Measurements from ENCODE around the gene SLC39A3. TPM values are rescaled to one million over a fixed set of nuclear protein-coding genes. Genes with fewer than 3 reads are reported as not detected.

Gene SLC39A3
- total and polyA plus RNA-seq, 2 of the 8 experiments (the other 6 are each of a cell fraction or from before 2014, with no cell fraction given) = 33.0 to 52.9 TPM

DNA sequence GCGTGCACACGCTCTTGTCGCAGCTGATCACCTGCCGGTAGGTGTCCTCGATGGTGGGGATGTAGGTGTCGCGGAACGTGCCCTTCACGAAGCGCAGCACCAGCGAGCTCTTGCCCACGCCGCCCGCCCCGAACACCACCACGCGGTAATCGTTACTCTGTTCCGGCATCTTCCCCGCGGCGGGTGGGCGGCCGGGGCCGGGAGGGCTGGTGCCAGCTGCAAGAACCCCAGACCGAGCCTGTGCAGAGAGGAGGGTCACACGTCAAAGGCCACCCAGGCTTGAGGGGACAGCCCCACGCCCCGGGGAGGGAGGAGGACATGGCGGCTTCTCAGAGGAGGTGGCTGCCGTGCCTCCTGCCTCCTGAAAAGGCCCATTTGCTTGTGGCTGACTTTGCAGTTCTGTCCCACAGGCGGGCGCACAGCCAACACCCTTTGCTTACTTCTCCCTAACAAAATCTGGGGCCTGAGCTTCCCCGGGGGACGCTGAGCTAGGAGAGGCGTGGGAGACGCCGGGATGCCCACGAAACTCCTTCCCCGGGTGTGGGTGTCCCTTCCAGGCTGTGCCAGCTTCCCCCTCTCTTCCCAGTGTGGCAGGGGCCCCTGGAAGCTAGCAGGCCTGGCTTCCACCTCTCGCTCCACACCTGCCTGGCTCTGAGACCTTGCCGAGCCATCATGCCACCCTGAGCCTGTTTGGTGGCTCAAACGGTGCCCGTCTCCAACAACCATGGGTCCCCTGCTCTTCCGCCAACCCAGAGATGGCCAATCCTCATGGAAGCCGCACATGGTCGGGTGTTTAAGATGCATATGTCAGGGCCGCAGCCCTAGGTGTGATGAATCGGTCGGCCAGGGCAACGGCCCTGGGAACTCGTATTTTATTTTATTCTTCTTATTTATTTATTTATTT lies 21.9 kb downstream of the SLC39A3 start:
- Histone ChIP-seq H3K79me2 (ENCODE audit: control insufficient read depth in 1 of 2, insufficient read depth in 2 of 2, low read length in 2 of 2) (no peaks in the 10 kb centered on the region), H3K9ac (replicated peaks in 1 of 4; ENCODE audit: extremely low read depth in 1 of 4, low read depth in 3 of 4, low read length in 3 of 4) (no peak overlapping the region; a peak in 2 of 7 replicates), H2BK15ac (ENCODE audit: low read length) (no peak overlapping the region), H3K36me3 (ENCODE audit: control insufficient read depth in 2 of 4, insufficient read depth in 4 of 4, low read length in 3 of 4) (peaks cover 0 to 17% (median 0%) of the 10 kb centered on the region in 4 experiments; a peak in 1 of 8 replicates), H3K4me2 (ENCODE audit: insufficient read depth in 1 of 2, low read depth in 2 of 2, low read length in 2 of 2) (no peak overlapping the region), H3K4me3 (ENCODE audit: extremely low read depth in 1 of 4, insufficient read depth in 2 of 4, low read depth in 3 of 4, low read length in 4 of 4) (no peak overlapping the region), H2BK120ac (replicated peaks; ENCODE audit: low read depth, low read length) (no peak overlapping the region), H4K5ac (ENCODE audit: insufficient read length, low read depth, low read length) (no peak overlapping the region), H4K8ac (ENCODE audit: extremely low read depth, insufficient read depth, low read length) (no peak overlapping the region), H3K79me1 (ENCODE audit: low read depth, low read length) (no peaks in the 10 kb centered on the region), H3K23me2 (ENCODE audit: low read depth, low read length) (peaks cover 18% of the 10 kb centered on the region; the same call in 1 of the 2 replicates), H3K4ac (replicated peaks; ENCODE audit: insufficient read length, low read depth, low read length) (no peak overlapping the region), H3K23ac (ENCODE audit: insufficient read length) (no peak overlapping the region), H3K18ac (ENCODE audit: extremely low read depth, low read length) (no peak overlapping the region), H2BK12ac (ENCODE audit: low read depth, low read length) (no peak overlapping the region), H4K20me1 (replicated peaks in 1 of 2; ENCODE audit: control insufficient read depth in 1 of 2, insufficient read depth in 2 of 2, low read length in 2 of 2) (peaks cover 0 to 4% of the 10 kb centered on the region in 2 experiments), H3K56ac (replicated peaks; ENCODE audit: insufficient read length, low read depth, low read length) (no peak overlapping the region), H4K91ac (replicated peaks; ENCODE audit: insufficient read length, low read length) (no peak overlapping the region), H3K4me1 (replicated peaks in 1 of 4; ENCODE audit: control insufficient read depth in 3 of 4, insufficient read depth in 4 of 4, low read length in 3 of 4) (peaks cover 0 to 14% (median 6%) of the 10 kb centered on the region in 4 experiments; a peak in 6 of 7 replicates), H2AK5ac (ENCODE audit: low read depth, low read length) (no peak overlapping the region), H3K14ac (ENCODE audit: insufficient read length) (no peak overlapping the region), H3K27me3 (replicated peaks in 1 of 4; ENCODE audit: control insufficient read depth in 3 of 4, extremely low read depth in 1 of 4, insufficient read depth in 3 of 4, low read length in 3 of 4) (peaks cover 0 to 7% (median 3%) of the 10 kb centered on the region in 4 experiments; a peak in 4 of 7 replicates), H2BK5ac (ENCODE audit: low read depth, low read length) (no peak overlapping the region), H2AFZ (ENCODE audit: low read length) (no peak overlapping the region), H3K27ac (ENCODE audit: low read depth, low read length) (no peak overlapping the region), H2BK20ac (ENCODE audit: low read length) (no peak overlapping the region), H3K9me3 (ENCODE audit: insufficient read depth in 2 of 2, low read depth in 1 of 2, low read length in 1 of 2) (peaks cover 9 to 17% of the 10 kb centered on the region in 2 experiments; a peak in 3 of 4 replicates)
- DNase-seq (ENCODE audit: low read depth in 1 of 2, low spot score in 2 of 2) (no peak), FAIRE-seq (no peak)
- 93% methylated on average over 37 of the region's 52 CpGs; no CpG with 5 or more reads in 1 of the 2 experiments for WGBS, 2 experiments (ENCODE audit: extremely low coverage in 1 of 2, insufficient coverage in 1 of 2, insufficient read length in 1 of 2, insufficient replicate concordance in 2 of 2, low coverage in 1 of 2, low lambda C conversion rate in 2 of 2, missing lambda C conversion rate in 1 of 2)
- POLR2A ChIA-PET (ENCODE audit: partially characterized antibody) = interaction anchor here (0.6 to 2.3 kb wide), 7 partner anchors 12 to 814 kb away, joined by 3 to 8 read pairs (median 3); partner anchors contain the start of gene GNG7
- TF ChIP-seq SP4 (IDR thresholded peaks at IDR 0.05; ENCODE audit: low read length) (no peak), EGR1 (IDR thresholded peaks at IDR 0.05; ENCODE audit: borderline replicate concordance, low read depth, low read length) (no peak), RFX5 (IDR thresholded peaks at IDR 0.05; ENCODE audit: borderline replicate concordance, low read depth, low read length) (no peak), PHF8 (conservative IDR thresholded peaks at IDR 0.05; ENCODE audit: low read depth, low read length) (no peak), NRF1 (IDR thresholded peaks at IDR 0.05; ENCODE audit: low read depth, low read length) (no peak), RNF2 (IDR thresholded peaks at IDR 0.05; ENCODE audit: borderline replicate concordance, low read depth, low read length, missing control alignments, poor library complexity, severe bottlenecking) (no peak), CHD2 (IDR thresholded peaks at IDR 0.05; ENCODE audit: low read length) (no peak), BCL11A (IDR thresholded peaks at IDR 0.05; ENCODE audit: low read depth in 2 of 2, low read length in 2 of 2) (no peak)
- CTCF ChIA-PET (ENCODE audit: partially characterized antibody) = interaction anchor here (1.0 to 1.7 kb wide), 4 partner anchors 16 to 70 kb away, joined by 3 to 6 read pairs (median 4); partner anchors contain the start of gene GNG7

All from H1 (cell line).